Esophagus squamous epithelium (tissue), 4 donors: ENCODE results near the gene KCNE2.

ENCODE experiments used
- CTCF ChIP-seq, 6 experiments: fragments of 450-650 bp in 4 of 6; fragments of 200-600 bp in 2 of 6; sonication (generic) in 2 of 6; IDR thresholded peaks; one replicate each; pipeline ENCODE4 v1.5.1; 2016 to 2019; ENCODE audit warnings: antibody characterized with exemption in 6 of 6, mild to moderate bottlenecking in 4 of 6, moderate library complexity in 4 of 6
- POLR2A ChIP-seq, 4 donors: fragments of 450-650 bp; IDR thresholded peaks; one replicate each; pipeline ENCODE4 v1.6.1; 2017; ENCODE audit warnings: antibody characterized with exemption in 4 of 4, mild to moderate bottlenecking in 4 of 4, moderate library complexity in 3 of 4

- TF ChIP-seq CTCF (IDR thresholded peaks at IDR 0.05), result no peak
- no peak for TF ChIP-seq POLR2A (IDR thresholded peaks at IDR 0.05)
Measured at GRCh38 chr21:34360488-34361241, 3.1 kb upstream of the KCNE2 start.
